ENCODE data around the gene BCL11B.

The BCL11B gene

DNA sequence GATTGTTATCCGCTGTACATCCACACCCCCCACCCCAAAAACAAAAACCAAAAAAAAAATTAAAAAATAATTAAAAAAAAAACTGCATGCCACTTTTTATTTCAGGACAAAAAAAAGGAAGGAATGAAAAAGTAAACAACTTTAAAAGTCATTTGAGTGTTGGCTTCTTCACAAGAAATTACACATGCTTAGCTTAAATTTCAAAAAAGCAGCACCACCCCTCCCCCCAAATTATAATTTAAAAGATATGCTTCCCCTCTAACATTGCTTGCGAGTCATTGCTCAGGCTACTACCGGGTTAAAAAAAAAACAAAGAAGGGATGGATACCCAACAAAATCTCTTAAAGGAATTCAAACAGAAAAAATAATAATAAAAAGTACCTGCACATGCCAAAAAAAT is 98.5 kb downstream of the BCL11B start:
- TF ChIP-seq, protein P1, sequence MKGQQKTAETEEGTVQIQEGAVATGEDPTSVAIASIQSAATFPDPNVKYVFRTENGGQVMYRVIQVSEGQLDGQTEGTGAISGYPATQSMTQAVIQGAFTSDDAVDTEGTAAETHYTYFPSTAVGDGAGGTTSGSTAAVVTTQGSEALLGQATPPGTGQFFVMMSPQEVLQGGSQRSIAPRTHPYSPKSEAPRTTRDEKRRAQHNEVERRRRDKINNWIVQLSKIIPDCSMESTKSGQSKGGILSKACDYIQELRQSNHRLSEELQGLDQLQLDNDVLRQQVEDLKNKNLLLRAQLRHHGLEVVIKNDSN (IDR thresholded peaks at IDR 0.05): no peak
- TF ChIP-seq ZBTB7A (IDR thresholded peaks at IDR 0.05; ENCODE audit: low read depth) (no peak), YY1 (IDR thresholded peaks at IDR 0.05; ENCODE audit: low read depth) (no peak), EGR1 (IDR thresholded peaks at IDR 0.05) (no peak), EP300 (IDR thresholded peaks at IDR 0.05; ENCODE audit: borderline replicate concordance) (no peak), CREB1 (IDR thresholded peaks at IDR 0.05; ENCODE audit: low read depth) (no peak), RAD21 (IDR thresholded peaks at IDR 0.05; ENCODE audit: low read depth) (no peak), NFIC (IDR thresholded peaks at IDR 0.05) (no peak), FOXM1 (IDR thresholded peaks at IDR 0.05; ENCODE audit: borderline replicate concordance, low read depth) (no peak), TAF1 (IDR thresholded peaks at IDR 0.05; ENCODE audit: low read depth) (no peak), TCF12 (IDR thresholded peaks at IDR 0.05; ENCODE audit: low read depth) (no peak), CEBPB (IDR thresholded peaks at IDR 0.05) (no peak), TEAD4 (IDR thresholded peaks at IDR 0.05) (no peak)
- TF ChIP-seq, protein P2, sequence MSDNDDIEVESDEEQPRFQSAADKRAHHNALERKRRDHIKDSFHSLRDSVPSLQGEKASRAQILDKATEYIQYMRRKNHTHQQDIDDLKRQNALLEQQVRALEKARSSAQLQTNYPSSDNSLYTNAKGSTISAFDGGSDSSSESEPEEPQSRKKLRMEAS (IDR thresholded peaks at IDR 0.05): no peak
- TF ChIP-seq, protein P3, sequence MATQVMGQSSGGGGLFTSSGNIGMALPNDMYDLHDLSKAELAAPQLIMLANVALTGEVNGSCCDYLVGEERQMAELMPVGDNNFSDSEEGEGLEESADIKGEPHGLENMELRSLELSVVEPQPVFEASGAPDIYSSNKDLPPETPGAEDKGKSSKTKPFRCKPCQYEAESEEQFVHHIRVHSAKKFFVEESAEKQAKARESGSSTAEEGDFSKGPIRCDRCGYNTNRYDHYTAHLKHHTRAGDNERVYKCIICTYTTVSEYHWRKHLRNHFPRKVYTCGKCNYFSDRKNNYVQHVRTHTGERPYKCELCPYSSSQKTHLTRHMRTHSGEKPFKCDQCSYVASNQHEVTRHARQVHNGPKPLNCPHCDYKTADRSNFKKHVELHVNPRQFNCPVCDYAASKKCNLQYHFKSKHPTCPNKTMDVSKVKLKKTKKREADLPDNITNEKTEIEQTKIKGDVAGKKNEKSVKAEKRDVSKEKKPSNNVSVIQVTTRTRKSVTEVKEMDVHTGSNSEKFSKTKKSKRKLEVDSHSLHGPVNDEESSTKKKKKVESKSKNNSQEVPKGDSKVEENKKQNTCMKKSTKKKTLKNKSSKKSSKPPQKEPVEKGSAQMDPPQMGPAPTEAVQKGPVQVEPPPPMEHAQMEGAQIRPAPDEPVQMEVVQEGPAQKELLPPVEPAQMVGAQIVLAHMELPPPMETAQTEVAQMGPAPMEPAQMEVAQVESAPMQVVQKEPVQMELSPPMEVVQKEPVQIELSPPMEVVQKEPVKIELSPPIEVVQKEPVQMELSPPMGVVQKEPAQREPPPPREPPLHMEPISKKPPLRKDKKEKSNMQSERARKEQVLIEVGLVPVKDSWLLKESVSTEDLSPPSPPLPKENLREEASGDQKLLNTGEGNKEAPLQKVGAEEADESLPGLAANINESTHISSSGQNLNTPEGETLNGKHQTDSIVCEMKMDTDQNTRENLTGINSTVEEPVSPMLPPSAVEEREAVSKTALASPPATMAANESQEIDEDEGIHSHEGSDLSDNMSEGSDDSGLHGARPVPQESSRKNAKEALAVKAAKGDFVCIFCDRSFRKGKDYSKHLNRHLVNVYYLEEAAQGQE (IDR thresholded peaks at IDR 0.05; ENCODE audit: low read depth): no peak

DNA sequence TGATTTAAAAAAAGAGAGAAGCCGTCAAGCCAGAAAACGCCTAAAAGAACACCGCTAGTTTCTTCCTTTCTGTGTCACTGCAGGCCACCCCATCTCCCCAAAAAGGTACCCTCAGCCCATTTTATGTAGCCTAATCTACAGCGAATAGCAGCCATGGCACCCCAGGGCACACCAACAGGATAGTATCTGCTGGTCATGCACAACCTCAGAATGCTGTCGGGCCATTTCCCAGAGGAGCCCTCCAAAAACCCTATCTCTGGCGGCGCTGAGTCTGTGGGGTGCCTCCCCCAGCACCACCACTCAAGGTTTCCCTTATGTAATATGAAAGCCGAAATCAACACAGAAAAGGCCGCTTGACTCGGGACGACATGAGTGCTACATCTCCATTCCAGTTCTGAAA is 98.9 kb downstream of the BCL11B start:
- TF ChIP-seq NFIC (IDR thresholded peaks at IDR 0.05) (no peak), YY1 (IDR thresholded peaks at IDR 0.05; ENCODE audit: low read depth) (no peak), CEBPB (IDR thresholded peaks at IDR 0.05) (no peak), TAF1 (IDR thresholded peaks at IDR 0.05; ENCODE audit: low read depth) (no peak)
- TF ChIP-seq, protein P3 (IDR thresholded peaks at IDR 0.05; ENCODE audit: low read depth): no peak
- TF ChIP-seq, protein P1 (IDR thresholded peaks at IDR 0.05): no peak

DNA sequence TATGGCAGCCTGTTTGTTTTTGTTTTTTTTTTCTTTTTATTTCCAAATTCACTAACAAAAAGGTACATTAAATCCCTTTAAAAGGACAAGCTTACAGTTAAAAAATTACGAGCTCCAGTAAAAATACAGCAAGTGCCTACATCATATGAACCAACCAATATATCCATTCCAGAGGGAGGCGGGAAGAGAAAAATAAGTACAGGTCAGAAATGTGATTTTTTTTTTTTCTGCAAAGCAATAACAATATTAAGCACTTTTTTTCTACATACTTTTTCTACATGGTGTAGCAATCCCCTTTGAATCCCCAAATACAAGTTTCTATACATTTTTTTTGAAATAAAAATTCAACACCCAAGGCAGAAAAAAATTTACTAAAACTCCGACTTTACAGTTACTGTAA is 100.6 kb downstream of the BCL11B start:
- TF ChIP-seq CEBPB (IDR thresholded peaks at IDR 0.05): no peak

DNA sequence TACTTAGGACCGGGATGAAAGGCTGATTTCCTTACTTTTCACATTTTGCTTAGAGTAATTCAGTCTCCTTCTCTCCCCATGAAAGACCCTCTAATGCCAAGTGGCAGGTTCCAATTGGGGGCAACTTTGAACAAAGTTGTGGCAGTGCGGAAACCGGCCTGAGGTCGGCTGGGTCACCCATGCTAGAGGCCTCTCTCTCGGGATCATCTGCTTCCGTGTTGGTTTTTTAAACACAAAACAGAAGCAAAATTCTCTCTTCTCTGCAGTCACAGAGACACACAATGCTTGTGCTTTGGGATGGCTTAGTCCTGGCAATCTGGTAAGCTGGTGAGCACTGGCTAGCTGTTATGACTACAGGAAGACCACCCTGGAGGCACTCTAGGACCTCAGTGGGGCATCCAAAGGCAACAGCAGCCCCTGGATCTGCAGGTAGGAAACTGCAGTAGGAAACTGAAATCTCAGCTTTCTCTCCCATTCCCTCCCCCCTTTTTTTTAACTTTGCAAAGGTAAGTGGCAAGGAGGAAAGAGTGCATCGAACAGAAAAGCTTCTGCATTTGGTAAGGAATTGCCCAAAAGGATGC is 102.1 kb downstream of the BCL11B start:
- TF ChIP-seq YY1 (IDR thresholded peaks at IDR 0.05; ENCODE audit: low read depth): no peak
- TF ChIP-seq, protein P2 (IDR thresholded peaks at IDR 0.05): no peak
- TF ChIP-seq RAD21 (IDR thresholded peaks at IDR 0.05; ENCODE audit: low read depth): no peak
- no peak for TF ChIP-seq ZBTB7A (IDR thresholded peaks at IDR 0.05; ENCODE audit: low read depth)

DNA sequence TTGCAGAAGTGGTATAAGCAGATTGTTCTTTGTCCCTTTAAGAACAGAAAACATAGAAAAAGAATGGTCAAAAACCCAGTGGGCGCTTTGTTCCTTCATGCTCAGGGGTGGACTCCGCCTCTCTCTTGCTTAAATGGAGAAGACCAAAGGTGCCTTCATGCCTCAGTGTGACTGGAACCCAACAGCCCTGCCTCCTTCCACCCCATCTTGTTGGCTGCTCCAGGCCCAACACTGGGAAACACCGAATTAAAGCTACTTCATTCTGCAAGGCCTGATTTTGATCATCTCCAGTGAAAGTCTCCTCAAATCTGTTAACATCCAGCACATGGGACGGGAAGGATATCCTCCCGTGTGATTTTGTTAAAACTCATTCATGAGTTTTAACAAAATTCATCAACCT is 103.7 kb downstream of the BCL11B start:
- no peak for TF ChIP-seq TEAD4 (IDR thresholded peaks at IDR 0.05)
- TF ChIP-seq TAF1 (IDR thresholded peaks at IDR 0.05; ENCODE audit: low read depth): no peak
- no peak for TF ChIP-seq EGR1 (IDR thresholded peaks at IDR 0.05)
- TF ChIP-seq, protein P2 (IDR thresholded peaks at IDR 0.05): no peak
- TF ChIP-seq NFIC (IDR thresholded peaks at IDR 0.05): no peak
- no peak for TF ChIP-seq TCF12 (IDR thresholded peaks at IDR 0.05; ENCODE audit: low read depth)
- TF ChIP-seq FOXM1 (IDR thresholded peaks at IDR 0.05; ENCODE audit: borderline replicate concordance, low read depth): no peak
- no peak for TF ChIP-seq ZBTB7A (IDR thresholded peaks at IDR 0.05; ENCODE audit: low read depth)
- no peak for TF ChIP-seq CEBPB (IDR thresholded peaks at IDR 0.05)
- TF ChIP-seq EP300 (IDR thresholded peaks at IDR 0.05; ENCODE audit: borderline replicate concordance): no peak
- TF ChIP-seq, protein P1 (IDR thresholded peaks at IDR 0.05): no peak
- TF ChIP-seq YY1 (IDR thresholded peaks at IDR 0.05; ENCODE audit: low read depth): no peak
- TF ChIP-seq, protein P3 (IDR thresholded peaks at IDR 0.05; ENCODE audit: low read depth): no peak
- no peak for TF ChIP-seq CREB1 (IDR thresholded peaks at IDR 0.05; ENCODE audit: low read depth)
- TF ChIP-seq RAD21 (IDR thresholded peaks at IDR 0.05; ENCODE audit: low read depth): no peak

Measured in Ishikawa (cell line).